ENCODE data around the gene PRSS27. TPM values are rescaled to one million over a fixed set of nuclear protein-coding genes. Genes with fewer than 3 reads are reported as not detected.

PRSS27 gene
- total and polyA plus RNA-seq, 2 donors (not counting 1 experiment from before 2014, with no cell fraction given), result 2.1 to 2.4 TPM

DNA sequence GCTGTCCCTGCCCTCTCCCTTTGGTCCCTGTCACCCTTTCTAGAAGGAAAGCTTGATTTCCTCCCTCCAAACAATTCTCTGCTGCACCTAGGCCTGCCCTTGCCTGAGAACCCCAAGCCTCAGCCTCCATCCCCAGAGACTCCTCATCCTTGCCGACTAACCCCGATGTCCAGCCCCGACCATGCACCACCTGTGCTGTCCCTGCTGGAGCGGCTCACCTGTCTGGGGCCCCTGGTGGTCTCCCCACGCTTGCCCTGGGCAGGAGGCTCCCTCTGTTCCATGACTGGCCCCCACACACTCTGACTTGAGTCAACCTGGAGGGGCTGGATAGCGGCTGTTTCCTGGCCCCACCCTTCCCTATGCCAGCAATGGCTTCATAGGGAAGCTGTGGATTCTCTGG lies 20.5 kb upstream of the PRSS27 start:
- intact Hi-C loops (cut with micrococcal nuclease), result no loop called here
- H2AFZ ChIP-seq (ENCODE audit: insufficient read depth, low read depth, low read length, poor library complexity, severe bottlenecking), result no peak overlapping the region
- H3K27ac ChIP-seq (ENCODE audit: low read length in 2 of 2), result no peak overlapping the region
- Mint-ChIP-seq H3K9me3 (ENCODE audit: insufficient read depth) (no peaks in the 10 kb centered on the region), H3K4me3 (no peak overlapping the region), H3K27ac (no peak overlapping the region), H3K27me3 (no peaks in the 10 kb centered on the region), H3K4me1 (no peaks in the 10 kb centered on the region)
- H3K36me3 ChIP-seq (replicated peaks in 1 of 2; ENCODE audit: control extremely low read depth in 1 of 2, control insufficient read depth in 1 of 2, extremely low read depth in 1 of 2, insufficient read depth in 2 of 2, low read length in 1 of 2), result no peaks in the 10 kb centered on the region
- no peak for TF ChIP-seq CTCF (IDR thresholded peaks at IDR 0.05)
- no peak for TF ChIP-seq EZH2 (IDR thresholded peaks at IDR 0.05; ENCODE audit: borderline replicate concordance, insufficient read depth, low read depth, low read length, poor library complexity, severe bottlenecking)
- H4K20me1 ChIP-seq (ENCODE audit: control insufficient read depth, insufficient read depth, low read length, poor library complexity, severe bottlenecking), result no peaks in the 10 kb centered on the region
- no peaks in the 10 kb centered on the region for H3K4me1 ChIP-seq (ENCODE audit: control insufficient read depth in 2 of 2, insufficient read depth in 2 of 2, low read length in 2 of 2)
- no peak overlapping the region for H3K4me2 ChIP-seq (replicated peaks; ENCODE audit: low read depth, low read length, poor library complexity, severe bottlenecking)
- no peaks in the 10 kb centered on the region for H3K79me2 ChIP-seq (ENCODE audit: control insufficient read depth, insufficient read depth, low read length)
- ChIA-PET POLR2A (no interaction called here), CTCF (no interaction called here)
- H3K9ac ChIP-seq (ENCODE audit: low read length), result no peak overlapping the region
- no peak overlapping the region for H3K4me3 ChIP-seq (ENCODE audit: control extremely low read depth in 1 of 5, extremely low read depth in 1 of 5, insufficient read depth in 1 of 5, low read depth in 2 of 5, low read length in 4 of 5)
- peaks cover 0 to 6% (median 0%) of the 10 kb centered on the region in 4 experiments for H3K27me3 ChIP-seq (replicated peaks in 1 of 4; ENCODE audit: control extremely low read depth in 1 of 4, control insufficient read depth in 3 of 4, insufficient read depth in 4 of 4, low read length in 3 of 4)
- DNase-seq (no peak), ATAC-seq (ENCODE audit: low read depth) (no peak)
- H3K9me3 ChIP-seq (ENCODE audit: control extremely low read depth in 1 of 3, control insufficient read depth in 2 of 3, insufficient read depth in 1 of 3, low read length in 2 of 3), result no peaks in the 10 kb centered on the region
- WGBS (ENCODE audit: insufficient coverage), result 95% methylated on average over 6 of the region's 6 CpGs

DNA sequence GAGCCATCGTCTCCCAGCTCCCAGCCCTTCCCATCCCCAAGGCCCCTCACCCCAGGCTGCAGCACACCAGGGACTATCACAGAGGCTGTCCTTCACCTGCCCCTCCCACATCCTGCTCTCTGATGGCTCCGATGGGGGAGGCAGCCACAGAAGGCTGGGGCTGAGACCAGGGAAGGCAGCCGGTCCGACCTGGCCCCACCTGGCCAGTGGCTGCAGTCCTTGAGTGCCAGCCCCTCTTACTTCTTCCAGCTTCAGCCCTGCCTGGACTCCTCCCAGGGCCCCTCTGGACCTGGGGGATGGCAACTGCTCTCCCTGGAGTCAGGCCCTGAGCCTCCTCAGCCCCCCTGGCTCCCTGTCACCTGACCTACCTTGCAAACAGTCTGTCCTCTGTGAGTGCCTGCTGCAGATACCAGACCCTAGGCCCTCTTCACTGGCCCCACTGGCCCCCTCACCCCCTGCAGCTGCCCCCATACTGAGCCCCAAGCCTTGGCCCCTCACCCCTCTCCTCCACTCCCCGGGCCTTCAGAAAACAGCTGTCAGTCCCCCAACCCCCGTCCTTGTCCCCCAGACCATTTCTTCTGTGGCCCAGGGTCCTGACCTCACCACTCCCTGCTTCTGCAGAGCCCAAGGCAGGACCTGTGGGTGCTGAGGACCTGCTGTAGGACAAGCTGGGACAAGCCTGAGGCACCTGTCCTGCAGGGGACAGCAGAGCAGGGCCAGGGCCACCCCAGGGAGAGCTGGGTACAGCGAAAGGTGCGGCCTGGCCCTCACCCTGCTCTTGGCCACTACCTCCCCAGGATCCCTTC lies 19.8 kb upstream of the PRSS27 start:
- Histone ChIP-seq H3K27me3 (replicated peaks in 1 of 4; ENCODE audit: control extremely low read depth in 1 of 4, control insufficient read depth in 3 of 4, insufficient read depth in 4 of 4, low read length in 3 of 4) (peaks cover 0 to 6% (median 0%) of the 10 kb centered on the region in 4 experiments), H3K9ac (ENCODE audit: low read length) (no peak overlapping the region), H2AFZ (ENCODE audit: insufficient read depth, low read depth, low read length, poor library complexity, severe bottlenecking) (no peak overlapping the region), H3K79me2 (ENCODE audit: control insufficient read depth, insufficient read depth, low read length) (no peaks in the 10 kb centered on the region), H3K27ac (ENCODE audit: low read length in 2 of 2) (no peak overlapping the region), H4K20me1 (ENCODE audit: control insufficient read depth, insufficient read depth, low read length, poor library complexity, severe bottlenecking) (no peaks in the 10 kb centered on the region), H3K4me2 (replicated peaks; ENCODE audit: low read depth, low read length, poor library complexity, severe bottlenecking) (no peak overlapping the region), H3K4me3 (ENCODE audit: control extremely low read depth in 1 of 5, extremely low read depth in 1 of 5, insufficient read depth in 1 of 5, low read depth in 2 of 5, low read length in 4 of 5) (no peak overlapping the region), H3K9me3 (ENCODE audit: control extremely low read depth in 1 of 3, control insufficient read depth in 2 of 3, insufficient read depth in 1 of 3, low read length in 2 of 3) (no peaks in the 10 kb centered on the region), H3K4me1 (ENCODE audit: control insufficient read depth in 2 of 2, insufficient read depth in 2 of 2, low read length in 2 of 2) (no peaks in the 10 kb centered on the region), H3K36me3 (replicated peaks in 1 of 2; ENCODE audit: control extremely low read depth in 1 of 2, control insufficient read depth in 1 of 2, extremely low read depth in 1 of 2, insufficient read depth in 2 of 2, low read length in 1 of 2) (no peaks in the 10 kb centered on the region)
- DNase-seq, result no peak
- Mint-ChIP-seq H3K4me3 (no peak overlapping the region), H3K27me3 (peaks cover 2% of the 10 kb centered on the region), H3K4me1 (no peaks in the 10 kb centered on the region), H3K27ac (no peak overlapping the region), H3K9me3 (ENCODE audit: insufficient read depth) (no peaks in the 10 kb centered on the region)
- ATAC-seq (ENCODE audit: low read depth), result no peak
- POLR2A ChIA-PET, result no interaction called here
- whole genome bisulfite sequencing (ENCODE audit: insufficient coverage), result 89% methylated on average over 7 of the region's 8 CpGs
- intact Hi-C loops (cut with micrococcal nuclease), result no loop called here
- CTCF ChIA-PET, result interaction anchor here (1.2 kb wide), 1 partner anchor 18 kb away, joined by 3 read pairs; no protein-coding TSS in a partner anchor
- TF ChIP-seq CTCF (IDR thresholded peaks at IDR 0.05) (no peak), EZH2 (IDR thresholded peaks at IDR 0.05; ENCODE audit: borderline replicate concordance, insufficient read depth, low read depth, low read length, poor library complexity, severe bottlenecking) (no peak)

All from B cell (primary cell).